Adrenal gland (tissue), 12 donors: Measurements from ENCODE around the gene N4BP2L2. TPM values are rescaled to one million over a fixed set of nuclear protein-coding genes. Genes with fewer than 3 reads are reported as not detected.

Experiments used
- DNase-seq, 7 donors: peaks; one replicate each; pipeline ENCODE4 v3.0.0-alpha.2; 2019 to 2020
- H3K27ac ChIP-seq, 5 donors: fragments of 200-600 bp; sonication (generic) in 4 of 5; 1 replicate in 3 of 5; 2 replicates in 2 of 5; pipeline versions ENCODE4 v1.5.1 to v1.8.0; 2016 to 2020; ENCODE audit warnings: mild to moderate bottlenecking in 1 of 5
- H3K27me3 ChIP-seq: fragments of 200-600 bp; 2 replicates; pipeline ENCODE4 v1.8.0; 2021
- H3K36me3 ChIP-seq, 2 donors: fragments of 200-600 bp; replicated peaks in 1 of 2; 1 replicate in 1 of 2; 2 replicates in 1 of 2; pipeline versions ENCODE4 v1.5.1 to v1.8.0; 2018 to 2022
- H3K4me1 ChIP-seq, 2 donors: fragments of 200-600 bp; replicated peaks in 1 of 2; 1 replicate in 1 of 2; 2 replicates in 1 of 2; pipeline versions ENCODE4 v1.5.1 to v1.8.0; 2018 to 2021
- H3K4me3 ChIP-seq, 4 donors: fragments of 200-600 bp; sonication (generic) in 3 of 4; one replicate each; pipeline ENCODE4 v1.5.1; 2016 to 2018
- H3K9me3 ChIP-seq, 3 donors: fragments of 200-600 bp; sonication (generic) in 1 of 3; replicated peaks in 1 of 3; 1 replicate in 2 of 3; 2 replicates in 1 of 3; pipeline versions ENCODE4 v1.5.1 to v1.8.0; 2016 to 2021
- POLR2A ChIP-seq, 2 donors: fragments of 450-650 bp; IDR thresholded peaks; one replicate each; pipeline ENCODE4 v1.6.1; 2017; ENCODE audit warnings: antibody characterized with exemption in 2 of 2, mild to moderate bottlenecking in 2 of 2, moderate library complexity in 1 of 2
- WGBS, 4 donors: extraction: QIAGEN DNeasy Blood & Tissue Kit in 2 of 4; methylation state at CpG; one replicate each; pipeline versions ENCODE4 v1.1.5 to v1.1.7; 2013 to 2017; 5-methylcytosine and 5-hydroxymethylcytosine counted together
- intact Hi-C, 2 donors: fragments of 100-400 bp; cut with DNase I; formaldehyde crosslinking; loops; one replicate each; pipeline versions ENCODE4 v1.14.1 to v1.15.0; 2022 to 2023
- polyA plus RNA-seq, 3 donors: library from polyadenylated mRNA; stranded (reverse); fragments of 200-250 nt in 2 of 3; fragments of 350-450 nt in 1 of 3; fragmentation: Illumina TruSeq in 1 of 3; extraction: RNeasy Lipid Tissue Mini Kit (QIAGEN cat#74804) in 1 of 3; gene quantifications; one replicate each; pipeline ENCODE4 v1.2.3, GENCODE V29; 2013 to 2014
- total RNA-seq, 9 donors: library from RNA; depleted of rRNA in 4 of 9; stranded (reverse); fragments of >200 nt in 4 of 9; fragments of 120-200 nt in 1 of 9; fragmentation: NEBNext Ultra II Directional in 1 of 9; extraction: Animal tissue kit (Norgen Biotek cat#: 25700) in 1 of 9; gene quantifications; one replicate each; pipeline versions ENCODE4 v1.1.0 to v1.2.4, GENCODE V29; 2013 to 2023
- TF ChIP-seq, protein P1 (sequence below), 6 experiments: fragments of 450-650 bp in 4 of 6; fragments of 200-600 bp in 2 of 6; sonication (generic) in 1 of 6; IDR thresholded peaks; 1 replicate in 5 of 6; 2 replicates in 1 of 6; pipeline versions ENCODE4 v1.5.1 to v1.8.0; 2016 to 2021; ENCODE audit warnings: antibody characterized with exemption in 6 of 6, mild to moderate bottlenecking in 2 of 6, moderate library complexity in 1 of 6
- donor health status: healthy with polysubstance abuse.
- donor health status: Bipolar disorder and iron deficiency.
- donor health status: DM: yes; HTN: yes; CAD: no.
- donor health status: DM: no; HTN: no; CAD: no.
- donor health status: DM: no; HTN: no; CAD: no.
- donor health status: DM: yes; HTN: yes; CAD: no.

The N4BP2L2 gene
- total and polyA plus RNA-seq, 12 donors, result 34.1 to 321 (median 117) TPM

DNA sequence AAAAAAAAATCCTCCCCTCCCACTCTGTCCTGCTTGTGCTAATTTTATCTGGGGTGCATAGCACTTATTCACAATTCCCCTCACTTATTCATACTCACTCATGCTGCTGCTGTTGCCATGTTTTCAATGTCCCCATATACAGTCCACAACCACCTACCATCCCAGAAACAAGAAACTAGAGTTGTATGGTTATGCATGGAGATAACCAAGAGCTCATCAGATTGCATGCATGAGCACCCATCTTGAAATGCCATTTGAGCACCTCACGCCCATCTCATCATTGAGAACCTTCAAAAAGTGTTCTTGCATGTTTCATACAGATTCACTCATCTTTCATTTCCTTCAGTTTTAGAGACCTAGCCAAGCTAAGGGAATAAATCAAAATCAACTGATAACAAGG is 15.1 kb upstream of the N4BP2L2 start:
- no peaks in the 10 kb centered on the region for H3K36me3 ChIP-seq
- no peaks in the 10 kb centered on the region for H3K27me3 ChIP-seq
- intact Hi-C loops, result no loop called here
- no peak overlapping the region for H3K27ac ChIP-seq
- TF ChIP-seq, protein P1, sequence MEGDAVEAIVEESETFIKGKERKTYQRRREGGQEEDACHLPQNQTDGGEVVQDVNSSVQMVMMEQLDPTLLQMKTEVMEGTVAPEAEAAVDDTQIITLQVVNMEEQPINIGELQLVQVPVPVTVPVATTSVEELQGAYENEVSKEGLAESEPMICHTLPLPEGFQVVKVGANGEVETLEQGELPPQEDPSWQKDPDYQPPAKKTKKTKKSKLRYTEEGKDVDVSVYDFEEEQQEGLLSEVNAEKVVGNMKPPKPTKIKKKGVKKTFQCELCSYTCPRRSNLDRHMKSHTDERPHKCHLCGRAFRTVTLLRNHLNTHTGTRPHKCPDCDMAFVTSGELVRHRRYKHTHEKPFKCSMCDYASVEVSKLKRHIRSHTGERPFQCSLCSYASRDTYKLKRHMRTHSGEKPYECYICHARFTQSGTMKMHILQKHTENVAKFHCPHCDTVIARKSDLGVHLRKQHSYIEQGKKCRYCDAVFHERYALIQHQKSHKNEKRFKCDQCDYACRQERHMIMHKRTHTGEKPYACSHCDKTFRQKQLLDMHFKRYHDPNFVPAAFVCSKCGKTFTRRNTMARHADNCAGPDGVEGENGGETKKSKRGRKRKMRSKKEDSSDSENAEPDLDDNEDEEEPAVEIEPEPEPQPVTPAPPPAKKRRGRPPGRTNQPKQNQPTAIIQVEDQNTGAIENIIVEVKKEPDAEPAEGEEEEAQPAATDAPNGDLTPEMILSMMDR (IDR thresholded peaks at IDR 0.05), result no peak
- H3K4me1 ChIP-seq, result no peaks in the 10 kb centered on the region
- H3K4me3 ChIP-seq, result no peak overlapping the region
- WGBS, 4 donors, result 75 to 91% (median 81%) methylated on average over 1 of the region's 1 CpG
- H3K9me3 ChIP-seq, result no peaks in the 10 kb centered on the region
- no peak for DNase-seq

DNA sequence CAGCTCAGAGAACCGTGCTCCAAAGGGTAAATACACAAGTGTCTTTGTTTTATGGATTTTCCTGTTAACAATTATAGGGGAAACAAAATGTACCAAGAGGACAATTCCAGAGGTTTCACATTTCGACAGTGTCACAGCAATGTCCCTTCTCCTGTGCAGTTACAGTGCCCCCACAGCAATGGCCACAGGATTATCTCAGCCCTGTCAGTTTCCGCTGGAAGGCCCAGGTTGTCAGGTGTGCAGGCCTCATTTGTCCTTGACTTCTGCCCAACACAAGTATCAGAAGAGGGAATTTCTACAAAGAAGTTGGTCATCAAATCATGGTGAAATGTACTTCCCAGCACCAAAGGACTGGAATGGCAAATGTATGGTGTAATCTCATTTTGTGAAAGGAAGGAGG is 11.2 kb upstream of the N4BP2L2 start:
- intact Hi-C loops, result no loop called here
- DNase-seq, result no peak
- WGBS, 4 donors, result 80 to 96% (median 88%) methylated on average over 3 of the region's 3 CpGs
- no peaks in the 10 kb centered on the region for H3K27me3 ChIP-seq
- H3K36me3 ChIP-seq, result no peaks in the 10 kb centered on the region
- TF ChIP-seq, protein P1 (IDR thresholded peaks at IDR 0.05), result no peak
- TF ChIP-seq POLR2A (IDR thresholded peaks at IDR 0.05), result no peak
- H3K27ac ChIP-seq, result no peak overlapping the region
- no peaks in the 10 kb centered on the region for H3K9me3 ChIP-seq
- no peak overlapping the region for H3K4me3 ChIP-seq
- no peaks in the 10 kb centered on the region for H3K4me1 ChIP-seq

DNA sequence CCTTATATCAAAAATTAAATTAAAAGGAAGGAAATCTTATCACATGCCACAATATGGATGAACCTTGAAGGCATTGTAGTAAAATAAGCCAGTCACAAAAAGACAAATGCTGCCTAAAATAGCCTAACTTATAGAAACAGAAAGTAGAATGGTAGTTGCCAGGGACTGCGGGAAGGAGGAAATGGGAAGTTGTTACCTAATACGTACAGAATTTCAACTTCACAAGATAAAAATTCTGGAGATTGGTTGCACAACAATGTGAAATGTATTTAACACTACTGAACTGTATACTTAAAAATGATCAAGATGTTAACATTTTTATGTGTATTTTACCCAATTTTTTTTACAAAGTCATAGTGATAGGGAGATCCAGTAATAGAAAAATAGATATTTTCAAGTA is 10.2 kb upstream of the N4BP2L2 start:
- intact Hi-C loops, result no loop called here
- no peak for DNase-seq
- H3K9me3 ChIP-seq, result no peaks in the 10 kb centered on the region
- no peaks in the 10 kb centered on the region for H3K4me1 ChIP-seq
- TF ChIP-seq POLR2A (IDR thresholded peaks at IDR 0.05), result no peak
- TF ChIP-seq, protein P1 (IDR thresholded peaks at IDR 0.05), result no peak
- H3K27ac ChIP-seq, result no peak overlapping the region
- no peak overlapping the region for H3K4me3 ChIP-seq
- H3K27me3 ChIP-seq, result no peaks in the 10 kb centered on the region
- 49 to 68% (median 61%) methylated on average over 2 of the region's 2 CpGs for WGBS, 4 donors
- H3K36me3 ChIP-seq, result no peaks in the 10 kb centered on the region

DNA sequence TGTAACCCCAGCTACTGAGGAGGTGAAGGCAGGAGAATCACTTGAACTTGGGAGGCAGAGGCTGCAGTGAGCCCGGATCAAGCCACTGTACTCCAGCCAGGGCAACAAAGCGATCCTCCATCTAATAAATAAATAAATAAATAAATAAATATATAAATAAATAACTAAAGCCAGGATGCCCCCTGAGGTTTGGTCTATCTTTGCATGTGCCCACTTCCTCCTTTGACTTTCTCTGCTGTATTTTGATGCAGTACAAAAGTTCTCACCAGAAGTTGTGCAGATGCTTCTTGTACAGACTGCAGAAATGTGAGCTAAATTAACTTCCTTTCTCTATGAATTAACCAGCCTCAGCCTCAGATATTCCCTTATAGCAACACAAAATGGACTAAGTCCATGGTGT is 6.5 kb upstream of the N4BP2L2 start:
- no peaks in the 10 kb centered on the region for H3K27me3 ChIP-seq
- intact Hi-C loops, result no loop called here
- no peak for DNase-seq
- no peaks in the 10 kb centered on the region for H3K4me1 ChIP-seq
- no peaks in the 10 kb centered on the region for H3K9me3 ChIP-seq
- H3K4me3 ChIP-seq, result no peak overlapping the region
- 91 to 96% (median 94%) methylated on average over 2 of the region's 2 CpGs for WGBS, 4 donors
- no peaks in the 10 kb centered on the region for H3K36me3 ChIP-seq
- TF ChIP-seq POLR2A (IDR thresholded peaks at IDR 0.05), result no peak
- TF ChIP-seq, protein P1 (IDR thresholded peaks at IDR 0.05), result no peak
- no peak overlapping the region for H3K27ac ChIP-seq
